GM12878 (cell line): Measurements from ENCODE around the gene CD163L1. TPM values are rescaled to one million over a fixed set of nuclear protein-coding genes. Genes with fewer than 3 reads are reported as not detected.

Source experiments
- ATAC-seq: fragments of 200-7000 bp; cut with Tn5 transposase; 3 replicates; pipeline ENCODE4 v1.9.1; 2020; ENCODE audit warnings: mild to moderate bottlenecking, moderate library complexity
- BruUV-seq: library from RNA; stranded (reverse); fragments of 400-500 nt; replicated peaks from 2 replicates; lab custom pipeline; 2021; lab: Mats Ljungman, UMichigan
- CTCF ChIA-PET: fragments of 300-600 bp; sonication (Branson Sonifier 250); formaldehyde crosslinking; extraction: SDS; loops from one replicate; lab custom pipeline; 2021; ENCODE audit warnings: inconsistent platforms; lab: Yijun Ruan, JAX
- POLR2A ChIA-PET: fragments of 350-600 bp; formaldehyde crosslinking; extraction: SDS; loops from one replicate; lab custom pipeline; 2021; ENCODE audit warnings: inconsistent platforms; lab: Charles Lee
- RAD21 ChIA-PET: fragments of 300-600 bp; sonication (Branson Sonifier 250); formaldehyde crosslinking; loops from one replicate; lab custom pipeline; 2023; ENCODE audit warnings: antibody characterized with exemption; ENCODE audit not compliant: unreplicated experiment; lab: Charles Lee
- SMC1A ChIA-PET: fragments of 300-600 bp; sonication (Branson Sonifier 250); formaldehyde crosslinking; loops from one replicate; lab custom pipeline; 2023; ENCODE audit not compliant: unreplicated experiment, uncharacterized antibody; lab: Charles Lee
- DNase-seq: peaks from one replicate; pipeline ENCODE4 v3.0.0-alpha.2; 2011; ENCODE audit warnings: low read depth, low spot score
- FAIRE-seq: peaks from 3 replicates; lab custom pipeline; 2011; peaks lifted over from hg19 to GRCh38; lab: Jason Lieb, UNC
- H2AFZ ChIP-seq: 2 replicates; pipeline ENCODE4 v1.6.0; 2011; ENCODE audit warnings: low read depth, low read length, control low read depth; ENCODE audit not compliant: control insufficient read depth
- H3K27ac ChIP-seq: 2 replicates; pipeline ENCODE4 v1.5.1; 2011; ENCODE audit warnings: control low read depth; ENCODE audit not compliant: control insufficient read depth, insufficient read depth
- H3K27me3 ChIP-seq, 2 experiments: replicated peaks in 1 of 2; 2 replicates each; pipeline versions ENCODE4 v1.6.0 to v1.6.1; 2011; ENCODE audit warnings: low read length in 1 of 2; ENCODE audit not compliant: control insufficient read depth in 2 of 2, insufficient read depth in 2 of 2
- H3K36me3 ChIP-seq, 2 experiments: 2 replicates each; pipeline ENCODE4 v1.5.1; 2011; ENCODE audit warnings: low read length in 1 of 2; ENCODE audit not compliant: control insufficient read depth in 2 of 2, insufficient read depth in 2 of 2
- H3K4me1 ChIP-seq: 2 replicates; pipeline ENCODE4 v1.6.1; 2011; ENCODE audit warnings: mild to moderate bottlenecking, low read length, moderate library complexity, mixed read lengths; ENCODE audit not compliant: control insufficient read depth, insufficient read depth
- H3K4me2 ChIP-seq: 2 replicates; pipeline ENCODE4 v1.6.0; 2011; ENCODE audit warnings: control low read depth; ENCODE audit not compliant: control insufficient read depth, insufficient read depth
- H3K4me3 ChIP-seq: fragments of 200-600 bp; sonication (generic); 2 replicates; pipeline ENCODE4 v1.5.1; 2016
- H3K79me2 ChIP-seq: 2 replicates; pipeline ENCODE4 v1.6.0; 2011; ENCODE audit warnings: low read length; ENCODE audit not compliant: control insufficient read depth, insufficient read depth
- H3K9ac ChIP-seq: 2 replicates; pipeline ENCODE4 v1.8.0; 2011; ENCODE audit warnings: low read length, control low read depth, mixed read lengths; ENCODE audit not compliant: control insufficient read depth, insufficient read depth
- H3K9me3 ChIP-seq: replicated peaks from 3 replicates; pipeline ENCODE4 v1.5.1; 2011; ENCODE audit warnings: mild to moderate bottlenecking, low read length; ENCODE audit not compliant: control insufficient read depth, insufficient read depth
- H4K20me1 ChIP-seq: 2 replicates; pipeline ENCODE4 v1.6.0; 2011; ENCODE audit not compliant: control insufficient read depth, insufficient read depth
- FOXK2 ChIP-seq: fragments of 450-650 bp; IDR thresholded peaks from 2 replicates; pipeline ENCODE4 v1.6.1; 2017; ENCODE audit warnings: mild to moderate bottlenecking, moderate library complexity
- RAD21 ChIP-seq: IDR thresholded peaks from 2 replicates; pipeline ENCODE4 v1.6.1; 2011; ENCODE audit warnings: mild to moderate bottlenecking, low read depth, low read length, moderate library complexity; ENCODE audit not compliant: insufficient read depth
- SMC3 ChIP-seq: IDR thresholded peaks from 2 replicates; pipeline ENCODE4 v1.6.1; 2011; ENCODE audit warnings: low read length, improper control_type of control experiment, borderline replicate concordance
- WGBS: methylation state at CpG from one replicate; pipeline ENCODE4 v1.1.6; 2016; ENCODE audit warnings: low lambda C conversion rate; ENCODE audit not compliant: insufficient replicate concordance, insufficient coverage; ENCODE audit errors: missing lambda C conversion rate; 5-methylcytosine and 5-hydroxymethylcytosine counted together
- in situ Hi-C: fragments of 300-500 bp; cut with MboI; formaldehyde crosslinking; loops from 9 replicates; pipeline ENCODE4 v1.14.3; 2018; ENCODE audit warnings: mixed read lengths
- intact Hi-C: fragments of 100-400 bp; cut with micrococcal nuclease; formaldehyde crosslinking; loops from one replicate; pipeline ENCODE4 v1.14.2; 2022; ENCODE audit not compliant: unreplicated experiment
- polyA plus RNA-seq, 11 experiments: library from polyadenylated mRNA; depleted of rRNA in 4 of 11; unstranded in 6 of 11; stranded (reverse) in 5 of 11; fragments of >200 nt; fragmentation: Nextera tagmentation in 4 of 11; fragmentation: Illumina TruSeq in 1 of 11; extraction: Ambion mirVana in 4 of 11; extraction: Trizol in 1 of 11; gene quantifications; 1 replicate in 1 of 11; 2 replicates in 10 of 11; pipeline versions ENCODE4 v1.2.1 to v1.2.3, GENCODE V29; 2011 to 2016; ENCODE audit warnings: inconsistent platforms in 2 of 11, missing spikeins in 2 of 11, low read depth in 1 of 11
- total RNA-seq, 4 experiments: library from RNA; depleted of rRNA in 3 of 4; stranded (reverse); fragments of >200 nt in 3 of 4; fragmentation: Illumina TruSeq in 1 of 4; extraction: Trizol in 1 of 4; gene quantifications; 2 replicates each; pipeline versions ENCODE4 v1.2.1 to v1.2.3, GENCODE V29; 2013 to 2021
- TF ChIP-seq, protein P1 (sequence below), 3 experiments: IDR thresholded peaks in 2 of 3; conservative IDR thresholded peaks in 1 of 3; 2 replicates each; pipeline ENCODE4 v1.5.1; 2011; ENCODE audit warnings: low read depth in 3 of 3, low read length in 3 of 3, mild to moderate bottlenecking in 3 of 3, control low read depth in 2 of 3, moderate library complexity in 2 of 3, inconsistent platforms in 1 of 3, mixed read lengths in 1 of 3; ENCODE audit not compliant: control insufficient read depth in 2 of 3, insufficient read depth in 1 of 3; ENCODE audit errors: extremely low read depth in 1 of 3

Gene CD163L1
- total and polyA plus RNA-seq, 10 of the 15 experiments (the other 5 are each of a cell fraction or from before 2014, with no cell fraction given), result 0.49 to 2.9 (median 1.6) TPM; not detected in 1

DNA sequence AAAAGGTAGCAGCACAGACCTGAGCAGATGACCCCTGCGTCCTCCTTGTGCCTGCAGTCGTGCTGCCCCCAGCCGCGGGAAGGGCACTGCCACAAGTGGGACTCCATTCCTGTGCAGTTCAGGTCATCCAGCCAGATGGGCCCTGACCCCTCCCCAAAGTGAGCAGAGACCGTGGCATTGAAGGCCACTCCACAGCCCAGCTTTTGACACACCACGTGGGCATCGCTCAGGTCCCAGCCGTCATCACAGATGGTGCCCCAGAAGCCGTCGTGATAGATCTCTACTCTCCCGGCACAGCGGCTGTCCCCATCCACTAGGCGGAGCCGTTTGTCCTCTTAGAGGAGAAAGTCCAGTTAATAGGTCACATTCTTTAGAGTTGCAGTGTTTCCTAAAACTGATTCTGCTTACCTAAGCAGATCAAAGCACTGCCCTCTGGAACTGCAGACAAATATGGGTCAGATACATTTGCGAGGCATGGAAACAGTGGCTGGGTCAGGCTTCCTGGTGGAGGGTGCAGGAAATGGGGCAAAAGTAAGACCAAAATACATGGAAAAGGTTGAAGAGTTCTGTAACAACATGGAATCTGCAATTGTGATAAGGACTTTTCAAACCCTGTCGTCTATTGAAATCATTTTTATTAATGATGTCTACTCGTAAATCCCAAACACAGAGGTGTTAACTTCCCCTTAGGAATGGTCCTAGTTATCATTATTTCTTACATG, 69.4 kb downstream of the CD163L1 start:
- Histone ChIP-seq H3K4me2 (no peak overlapping the region), H3K79me2 (no peaks in the 10 kb centered on the region), H2AFZ (no peak overlapping the region), H3K9me3 (no peaks in the 10 kb centered on the region), H3K27ac (no peak overlapping the region), H3K27me3 (no peaks in the 10 kb centered on the region), H3K4me3 (no peak overlapping the region), H3K36me3 (no peaks in the 10 kb centered on the region), H3K9ac (no peak overlapping the region), H3K4me1 (no peaks in the 10 kb centered on the region), H4K20me1 (no peaks in the 10 kb centered on the region)
- ChIA-PET CTCF (no interaction called here), RAD21 (no interaction called here), POLR2A (no interaction called here), SMC1A (no interaction called here)
- WGBS, result 14% methylated on average over 15 of the region's 17 CpGs
- DNase-seq, result no peak
- intact Hi-C loops (loop anchor here (5.0 kb wide), 2 partner anchors 157 to 263 kb away; no protein-coding TSS in a partner anchor), in situ Hi-C loops (no loop called here)
- no TSS peak for BruUV-seq
- TF ChIP-seq SMC3, result peak; percentile 41
- TF ChIP-seq, protein P1, sequence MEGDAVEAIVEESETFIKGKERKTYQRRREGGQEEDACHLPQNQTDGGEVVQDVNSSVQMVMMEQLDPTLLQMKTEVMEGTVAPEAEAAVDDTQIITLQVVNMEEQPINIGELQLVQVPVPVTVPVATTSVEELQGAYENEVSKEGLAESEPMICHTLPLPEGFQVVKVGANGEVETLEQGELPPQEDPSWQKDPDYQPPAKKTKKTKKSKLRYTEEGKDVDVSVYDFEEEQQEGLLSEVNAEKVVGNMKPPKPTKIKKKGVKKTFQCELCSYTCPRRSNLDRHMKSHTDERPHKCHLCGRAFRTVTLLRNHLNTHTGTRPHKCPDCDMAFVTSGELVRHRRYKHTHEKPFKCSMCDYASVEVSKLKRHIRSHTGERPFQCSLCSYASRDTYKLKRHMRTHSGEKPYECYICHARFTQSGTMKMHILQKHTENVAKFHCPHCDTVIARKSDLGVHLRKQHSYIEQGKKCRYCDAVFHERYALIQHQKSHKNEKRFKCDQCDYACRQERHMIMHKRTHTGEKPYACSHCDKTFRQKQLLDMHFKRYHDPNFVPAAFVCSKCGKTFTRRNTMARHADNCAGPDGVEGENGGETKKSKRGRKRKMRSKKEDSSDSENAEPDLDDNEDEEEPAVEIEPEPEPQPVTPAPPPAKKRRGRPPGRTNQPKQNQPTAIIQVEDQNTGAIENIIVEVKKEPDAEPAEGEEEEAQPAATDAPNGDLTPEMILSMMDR (IDR thresholded peaks at IDR 0.05 in 2 of 3, conservative IDR thresholded peaks at IDR 0.05 in 1 of 3; ENCODE audit: control insufficient read depth in 2 of 3, extremely low read depth in 1 of 3, insufficient read depth in 1 of 3, low read depth in 3 of 3, low read length in 3 of 3), result peak; percentile 55 to 70 (median 62)
- TF ChIP-seq RAD21, result peak; percentile 38
- TF ChIP-seq FOXK2, result no peak
- peak; percentile 84 for ATAC-seq
- no peak for FAIRE-seq
